Measurements from ENCODE around the gene AGFG2.

DNA sequence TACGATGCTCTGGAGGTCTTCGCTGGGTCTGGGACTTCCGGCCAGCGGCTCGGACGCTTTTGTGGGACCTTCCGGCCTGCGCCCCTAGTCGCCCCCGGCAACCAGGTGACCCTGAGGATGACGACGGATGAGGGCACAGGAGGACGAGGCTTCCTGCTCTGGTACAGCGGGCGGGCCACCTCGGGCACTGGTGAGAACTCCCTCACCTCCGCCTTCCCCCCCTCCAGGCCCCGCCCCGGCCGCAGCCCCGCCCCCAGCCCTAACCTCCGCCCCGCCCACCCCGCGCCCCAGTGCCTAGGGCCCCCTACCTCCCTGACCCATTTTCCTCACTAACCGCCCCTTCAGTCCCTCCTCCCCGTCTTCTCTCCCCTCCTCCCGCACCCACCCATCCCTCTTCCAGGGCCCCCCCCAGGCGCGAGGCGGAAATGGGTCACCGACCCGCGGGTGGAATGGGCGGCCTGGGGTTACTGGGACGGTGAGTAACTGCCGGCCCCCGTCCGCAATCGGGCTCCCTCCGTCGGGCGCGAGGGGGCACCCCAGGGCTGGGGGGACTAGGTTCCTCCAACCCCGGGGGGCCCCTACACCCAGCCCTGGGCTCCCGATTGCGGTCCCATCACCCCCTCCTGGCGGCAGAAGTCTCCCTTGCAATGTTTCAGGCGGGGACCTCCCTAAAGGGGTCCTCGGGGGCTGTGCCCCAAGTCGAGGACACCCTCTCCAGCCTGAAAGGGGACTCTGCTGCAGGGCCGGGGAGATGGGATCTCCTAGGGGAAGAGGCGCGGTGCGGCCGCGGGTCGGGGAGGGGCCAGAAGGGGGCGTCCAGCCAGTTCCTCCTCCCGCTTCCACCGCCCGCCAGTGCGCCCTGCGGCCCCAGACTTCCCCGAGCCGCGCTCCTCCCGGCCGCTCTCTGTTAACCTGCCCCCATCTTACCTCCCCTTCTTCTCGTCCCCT, 65.3 kb downstream of the AGFG2 start:
- TF ChIP-seq, protein P1, sequence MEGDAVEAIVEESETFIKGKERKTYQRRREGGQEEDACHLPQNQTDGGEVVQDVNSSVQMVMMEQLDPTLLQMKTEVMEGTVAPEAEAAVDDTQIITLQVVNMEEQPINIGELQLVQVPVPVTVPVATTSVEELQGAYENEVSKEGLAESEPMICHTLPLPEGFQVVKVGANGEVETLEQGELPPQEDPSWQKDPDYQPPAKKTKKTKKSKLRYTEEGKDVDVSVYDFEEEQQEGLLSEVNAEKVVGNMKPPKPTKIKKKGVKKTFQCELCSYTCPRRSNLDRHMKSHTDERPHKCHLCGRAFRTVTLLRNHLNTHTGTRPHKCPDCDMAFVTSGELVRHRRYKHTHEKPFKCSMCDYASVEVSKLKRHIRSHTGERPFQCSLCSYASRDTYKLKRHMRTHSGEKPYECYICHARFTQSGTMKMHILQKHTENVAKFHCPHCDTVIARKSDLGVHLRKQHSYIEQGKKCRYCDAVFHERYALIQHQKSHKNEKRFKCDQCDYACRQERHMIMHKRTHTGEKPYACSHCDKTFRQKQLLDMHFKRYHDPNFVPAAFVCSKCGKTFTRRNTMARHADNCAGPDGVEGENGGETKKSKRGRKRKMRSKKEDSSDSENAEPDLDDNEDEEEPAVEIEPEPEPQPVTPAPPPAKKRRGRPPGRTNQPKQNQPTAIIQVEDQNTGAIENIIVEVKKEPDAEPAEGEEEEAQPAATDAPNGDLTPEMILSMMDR (IDR thresholded peaks at IDR 0.05), result peak; percentile 81
- 0 out of 2 replicates have a peak, but pooled peaks have one; percentile 2 for TF ChIP-seq POLR2AphosphoS5 (IDR thresholded peaks at IDR 0.05; ENCODE audit: low read depth, low read length)

Measured in Panc1 (cell line).